Measurements from ENCODE around the gene CRACR2A.

DNA sequence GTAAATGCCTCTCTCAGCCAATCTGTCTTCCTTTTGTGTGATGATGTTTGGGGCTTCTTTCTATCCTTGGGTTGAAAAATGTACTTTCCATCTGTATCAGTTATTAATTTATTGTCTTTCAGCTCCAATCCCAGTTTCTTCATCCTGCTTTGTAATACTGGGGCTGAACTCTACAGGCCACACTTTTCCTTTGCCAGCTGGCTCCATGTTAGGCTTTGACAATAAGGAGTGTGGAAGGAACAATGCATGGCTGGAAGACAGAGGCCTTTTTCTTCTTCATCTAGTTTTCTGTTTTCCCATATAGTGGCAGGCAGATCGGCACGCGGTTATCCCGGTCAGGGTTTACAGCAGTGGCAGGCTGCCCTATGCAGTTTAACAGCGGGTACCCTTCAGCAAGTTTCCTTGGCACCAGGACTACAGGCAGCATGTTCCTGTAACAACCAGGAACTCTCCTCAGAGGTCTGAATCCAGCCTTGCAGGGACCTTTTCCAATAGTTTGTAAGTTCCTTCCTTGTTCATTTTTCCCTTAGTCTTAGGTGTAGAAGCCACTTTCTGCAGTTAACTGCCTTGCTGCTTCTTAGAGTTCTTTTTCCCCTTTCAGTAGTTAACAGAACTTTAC is 38.5 kb upstream of the CRACR2A start:
- TF ChIP-seq CTCF (IDR thresholded peaks at IDR 0.05; ENCODE audit: low read depth, low read length) (no peak), EZH2phosphoT487 (IDR thresholded peaks at IDR 0.05; ENCODE audit: low read depth) (no peak)
